Fibroblast of the aortic adventitia (primary cell): Measurements from ENCODE around the gene PSPH. TPM values are rescaled to one million over a fixed set of nuclear protein-coding genes. Genes with fewer than 3 reads are reported as not detected.
"Not testable (repeated sequence)": the region's sequence is repeated elsewhere in the genome, so short reads cannot be mapped to it uniquely, and the experiment has no call there.

Experiments
- DNase-seq: peaks from one replicate; pipeline ENCODE4 v3.0.0-alpha.2; 2010; ENCODE audit warnings: low read depth
- H3K4me3 ChIP-seq: 2 replicates; pipeline ENCODE4 v1.5.1; 2011; ENCODE audit warnings: low read depth, mild to moderate bottlenecking, control low read depth, low read length, moderate library complexity
- CTCF ChIP-seq: IDR thresholded peaks from 2 replicates; pipeline ENCODE4 v1.5.1; 2011; ENCODE audit warnings: mild to moderate bottlenecking, low read length, control low read depth, inconsistent platforms; ENCODE audit not compliant: insufficient read depth
- total RNA-seq: library from RNA; depleted of rRNA; stranded (reverse); fragments of >200 nt; gene quantifications from 2 replicates; pipeline ENCODE4 v1.2.3, GENCODE V29; 2012; ENCODE audit warnings: low replicate concordance

The PSPH gene
- total RNA-seq, 1 donor: 84.3 TPM

DNA sequence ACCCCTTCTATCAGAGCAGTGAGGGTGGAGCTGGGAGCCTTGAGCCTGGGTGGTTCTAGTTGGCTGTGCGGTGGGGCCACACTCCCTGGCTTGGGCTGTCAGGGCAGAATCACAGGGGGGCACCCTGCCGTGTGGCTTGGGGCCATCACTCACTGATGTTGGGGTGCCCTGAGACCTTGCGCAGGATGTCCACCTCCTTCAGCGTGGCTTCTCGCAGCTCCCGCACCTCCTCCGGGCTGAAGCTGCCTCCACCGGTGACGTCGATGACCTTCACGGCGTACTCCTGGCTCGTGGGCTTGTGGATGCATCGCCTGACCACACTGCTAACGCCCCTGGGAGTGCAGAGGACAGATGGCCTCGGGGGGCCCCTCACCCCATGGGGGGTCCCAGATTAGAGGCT, 36.2 kb upstream of the PSPH start:
- no peak for DNase-seq
- no peak overlapping the region for H3K4me3 ChIP-seq
- no peak for TF ChIP-seq CTCF

DNA sequence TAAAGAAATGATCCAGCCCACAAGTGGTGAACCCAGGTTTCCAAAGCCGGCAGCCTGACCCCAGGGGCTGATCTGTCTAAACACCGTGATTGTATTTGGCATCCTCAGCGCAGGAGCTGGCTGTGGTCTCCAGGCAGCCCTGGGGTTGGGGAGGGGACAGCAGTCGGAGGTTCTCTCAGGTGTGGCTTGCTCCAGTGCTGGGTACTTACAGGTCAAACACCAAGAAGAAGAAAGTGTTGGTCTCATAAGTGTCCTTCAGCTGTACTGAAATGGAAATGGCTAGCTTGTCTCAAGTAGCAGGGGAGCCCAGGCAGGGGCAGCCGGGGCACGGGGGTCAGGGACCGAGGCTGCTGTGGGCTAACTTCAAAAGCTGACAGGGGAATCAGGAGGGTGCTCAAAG, 35.5 kb upstream of the PSPH start:
- no peak for TF ChIP-seq CTCF
- no peak for DNase-seq
- H3K4me3 ChIP-seq: no peak overlapping the region

GRCh38 chr7:56083150-56083785, 32.0 kb upstream of the PSPH start:
- no peak overlapping the region for H3K4me3 ChIP-seq
- DNase-seq: no peak
- no peak for TF ChIP-seq CTCF

DNA sequence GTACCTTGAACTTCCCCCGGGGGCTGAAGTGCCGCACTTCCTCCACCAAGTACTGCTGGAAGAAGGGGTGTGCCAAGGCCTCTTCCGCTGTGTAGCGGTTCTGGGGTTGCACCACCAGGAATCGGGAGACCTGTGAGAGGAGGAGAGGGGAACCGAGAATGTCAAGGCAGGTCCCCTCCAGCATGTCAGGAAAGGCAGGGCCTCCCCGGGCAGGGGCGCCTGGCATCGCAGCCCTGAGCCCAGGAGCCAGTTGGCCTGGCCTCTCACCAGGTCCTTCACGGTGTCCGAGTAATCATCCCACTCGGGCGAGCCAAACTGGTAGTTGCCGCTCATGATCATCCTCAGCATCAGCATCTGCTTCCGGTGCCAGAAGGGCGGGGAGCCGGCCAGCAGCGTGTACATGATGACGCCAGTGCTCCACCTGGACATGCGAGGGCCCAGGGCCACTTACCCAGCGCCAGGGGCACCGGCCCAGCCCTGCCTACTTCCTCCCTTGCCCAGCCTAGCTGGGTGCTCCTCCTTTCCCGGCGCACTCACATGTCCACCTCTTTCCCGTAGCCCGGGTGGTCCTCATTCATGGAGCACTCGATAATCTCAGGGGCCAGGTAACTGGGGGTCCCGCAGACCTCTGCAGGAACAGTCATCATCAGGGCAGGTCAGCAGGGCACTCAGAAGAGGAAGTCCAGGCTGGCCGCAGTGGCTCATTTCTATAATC, 30.5 kb upstream of the PSPH start:
- no peak overlapping the region for H3K4me3 ChIP-seq
- TF ChIP-seq CTCF: no peak
- DNase-seq: no peak

- not testable (repeated sequence) for H3K4me3 ChIP-seq, DNase-seq
These were observed 29.6 kb upstream of the PSPH start for GRCh38 chr7:56080726-56081435.

DNA sequence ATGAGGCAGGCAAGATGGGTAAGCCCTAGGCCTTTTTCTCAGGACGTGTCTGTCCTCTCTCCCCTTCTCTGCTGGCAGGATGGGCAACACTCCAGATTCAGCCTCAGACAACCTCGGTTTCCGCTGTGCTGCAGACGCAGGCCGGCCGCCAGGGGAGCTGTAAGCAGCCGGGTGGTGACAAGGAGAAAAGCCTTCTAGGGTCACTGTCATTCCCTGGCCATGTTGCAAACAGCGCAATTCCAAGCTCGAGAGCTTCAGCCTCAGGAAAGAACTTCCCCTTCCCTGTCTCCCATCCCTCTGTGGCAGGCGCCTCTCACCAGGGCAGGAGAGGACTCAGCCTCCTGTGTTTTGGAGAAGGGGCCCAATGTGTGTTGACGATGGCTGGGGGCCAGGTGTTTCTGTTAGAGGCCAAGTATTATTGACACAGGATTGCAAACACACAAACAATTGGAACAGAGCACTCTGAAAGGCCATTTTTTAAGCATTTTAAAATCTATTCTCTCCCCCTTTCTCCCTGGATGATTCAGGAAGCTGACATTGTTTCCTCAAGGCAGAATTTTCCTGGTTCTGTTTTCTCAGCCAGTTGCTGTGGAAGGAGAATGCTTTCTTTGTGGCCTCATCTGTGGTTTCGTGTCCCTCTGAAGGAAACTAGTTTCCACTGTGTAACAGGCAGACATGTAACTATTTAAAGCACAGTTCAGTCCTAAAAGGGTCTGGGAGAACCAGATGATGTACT, 28.4 kb upstream of the PSPH start:
- DNase-seq: peak; percentile 68
- TF ChIP-seq CTCF: peak; percentile 83
- H3K4me3 ChIP-seq: no peak overlapping the region

- no peak overlapping the region for H3K4me3 ChIP-seq
- TF ChIP-seq CTCF: no peak
- DNase-seq: no peak
These were observed 27.0 kb upstream of the PSPH start for GRCh38 chr7:56078196-56078595.
